Dermis microvascular lymphatic vessel endothelial cell (primary cell): ENCODE measurements around the gene APRT. TPM values are rescaled to one million over a fixed set of nuclear protein-coding genes. Genes with fewer than 3 reads are reported as not detected.

ENCODE experiments used
- total RNA-seq: library from RNA; depleted of rRNA; stranded (reverse); fragments of >200 nt; gene quantifications from 2 replicates; pipeline ENCODE4 v1.2.1, GENCODE V29; 2014

The APRT gene
- total RNA-seq, 1 donor from 2014 or later = 128 TPM

Other genes starting within 250 kb of the APRT start
- gene ZC3H18, start 241.5 kb downstream of the APRT start, total RNA-seq = 7.4 and 9.1 TPM in 2 replicates
- gene IL17C, start 173.4 kb downstream of the APRT start, total RNA-seq = not detected in 2 replicates
- 336 and 456 TPM in 2 replicates for gene CYBA, start 160.9 kb downstream of the APRT start, total RNA-seq
- gene MVD, start 148.8 kb downstream of the APRT start, total RNA-seq = 47.5 and 59.7 TPM in 2 replicates
- gene SNAI3, start 125.4 kb downstream of the APRT start, total RNA-seq = 0.13 and 0.25 TPM in 2 replicates
- 9.1 and 13.0 TPM in 2 replicates for gene RNF166, start 105.5 kb downstream of the APRT start, total RNA-seq
- gene CTU2, start 105.4 kb downstream of the APRT start, total RNA-seq = 10.8 and 12.8 TPM in 2 replicates
- gene PIEZO1, start 26.7 kb downstream of the APRT start, total RNA-seq = 238 and 422 TPM in 2 replicates
- gene CDT1, start 8.1 kb downstream of the APRT start, total RNA-seq = 4.3 and 5.1 TPM in 2 replicates
- gene GALNS, start 45.0 kb upstream of the APRT start, total RNA-seq = 7.2 and 15.7 TPM in 2 replicates
- gene TRAPPC2L, start 45.2 kb upstream of the APRT start, total RNA-seq = 48.1 and 51.5 TPM in 2 replicates
- gene PABPN1L, start 54.7 kb upstream of the APRT start, total RNA-seq = not detected in 2 replicates
- under 0.01 TPM in 1 of 2 replicates, not detected in the other for gene CBFA2T3, start 165.3 kb upstream of the APRT start, total RNA-seq